Measurements from ENCODE around the gene ANXA5.

The ANXA5 gene

GRCh38 chr4:121702136-121702535, 5.4 kb upstream of the ANXA5 start:
- Histone ChIP-seq H3K4me3 (ENCODE audit: control insufficient read depth in 1 of 7, extremely low read depth in 1 of 7, insufficient read depth in 4 of 7, low read depth in 2 of 7, low read length in 6 of 7) (no peak overlapping the region), H3K36me3 (ENCODE audit: control insufficient read depth in 4 of 4, insufficient read depth in 4 of 4, low read length in 3 of 4) (no peaks in the 10 kb centered on the region), H3K4me1 (ENCODE audit: control extremely low read depth in 1 of 4, control insufficient read depth in 4 of 4, insufficient read depth in 4 of 4, low read length in 3 of 4) (peaks cover 0 to 9% (median 5%) of the 10 kb centered on the region in 4 experiments), H3K27ac (ENCODE audit: insufficient read depth in 1 of 2, low read depth in 1 of 2, low read length in 2 of 2, poor library complexity in 1 of 2, severe bottlenecking in 2 of 2) (no peak overlapping the region), H3K9me3 (ENCODE audit: control extremely low read depth in 1 of 5, control insufficient read depth in 4 of 5, insufficient read depth in 2 of 5, low read depth in 1 of 5, low read length in 4 of 5) (peaks cover 0 to 7% (median 5%) of the 10 kb centered on the region in 5 experiments), H3K27me3 (replicated peaks in 2 of 5; ENCODE audit: control insufficient read depth in 4 of 5, insufficient read depth in 5 of 5, low read length in 4 of 5) (peaks cover 0 to 12% (median 6%) of the 10 kb centered on the region in 5 experiments)
- DNase-seq: no peak
- 97% methylated on average over 4 of the region's 4 CpGs for WGBS (ENCODE audit: insufficient coverage)
- ChIA-PET CTCF (no interaction called here), POLR2A (no interaction called here)

- no peak for DNase-seq
- Histone ChIP-seq H3K4me3 (ENCODE audit: control insufficient read depth in 1 of 7, extremely low read depth in 1 of 7, insufficient read depth in 4 of 7, low read depth in 2 of 7, low read length in 6 of 7) (no peak overlapping the region), H3K27me3 (replicated peaks in 2 of 5; ENCODE audit: control insufficient read depth in 4 of 5, insufficient read depth in 5 of 5, low read length in 4 of 5) (peaks cover 0 to 12% (median 6%) of the 10 kb centered on the region in 5 experiments), H3K36me3 (ENCODE audit: control insufficient read depth in 4 of 4, insufficient read depth in 4 of 4, low read length in 3 of 4) (no peaks in the 10 kb centered on the region), H3K9me3 (ENCODE audit: control extremely low read depth in 1 of 5, control insufficient read depth in 4 of 5, insufficient read depth in 2 of 5, low read depth in 1 of 5, low read length in 4 of 5) (peaks cover 0 to 7% (median 5%) of the 10 kb centered on the region in 5 experiments), H3K27ac (ENCODE audit: insufficient read depth in 1 of 2, low read depth in 1 of 2, low read length in 2 of 2, poor library complexity in 1 of 2, severe bottlenecking in 2 of 2) (no peak overlapping the region), H3K4me1 (ENCODE audit: control extremely low read depth in 1 of 4, control insufficient read depth in 4 of 4, insufficient read depth in 4 of 4, low read length in 3 of 4) (peaks cover 3 to 13% (median 7%) of the 10 kb centered on the region in 4 experiments)
- POLR2A ChIA-PET: no interaction called here
- whole genome bisulfite sequencing (ENCODE audit: insufficient coverage): 100% methylated on average over 2 of the region's 3 CpGs
- CTCF ChIA-PET: no interaction called here
Observed at GRCh38 chr4:121701263-121701662, 4.5 kb upstream of the ANXA5 start.

GRCh38 chr4:121698236-121698671, 1.5 kb upstream of the ANXA5 start:
- ChIA-PET CTCF (no interaction called here), POLR2A (no interaction called here)
- H3K27me3 ChIP-seq (replicated peaks in 2 of 5; ENCODE audit: control insufficient read depth in 4 of 5, insufficient read depth in 5 of 5, low read length in 4 of 5): peaks cover 0 to 12% (median 6%) of the 10 kb centered on the region in 5 experiments
- DNase-seq: peak in 1 of 3 donors; percentile 14
- peaks cover 0 to 7% (median 5%) of the 10 kb centered on the region in 5 experiments for H3K9me3 ChIP-seq (ENCODE audit: control extremely low read depth in 1 of 5, control insufficient read depth in 4 of 5, insufficient read depth in 2 of 5, low read depth in 1 of 5, low read length in 4 of 5)
- H3K4me3 ChIP-seq (ENCODE audit: control insufficient read depth in 1 of 7, extremely low read depth in 1 of 7, insufficient read depth in 4 of 7, low read depth in 2 of 7, low read length in 6 of 7): no peak overlapping the region
- peaks cover 4 to 19% (median 11%) of the 10 kb centered on the region in 4 experiments for H3K4me1 ChIP-seq (ENCODE audit: control extremely low read depth in 1 of 4, control insufficient read depth in 4 of 4, insufficient read depth in 4 of 4, low read length in 3 of 4)
- H3K27ac ChIP-seq (ENCODE audit: insufficient read depth in 1 of 2, low read depth in 1 of 2, low read length in 2 of 2, poor library complexity in 1 of 2, severe bottlenecking in 2 of 2): no peak overlapping the region
- WGBS (ENCODE audit: insufficient coverage): 73% methylated on average over 3 of the region's 5 CpGs
- no peaks in the 10 kb centered on the region for H3K36me3 ChIP-seq (ENCODE audit: control insufficient read depth in 4 of 4, insufficient read depth in 4 of 4, low read length in 3 of 4)

- CTCF ChIA-PET: interaction anchor here (0.8 to 1.3 kb wide), 4 partner anchors 14 to 34 kb away, joined by 3 to 5 read pairs (median 4); no protein-coding TSS in a partner anchor
- H3K9me3 ChIP-seq (ENCODE audit: control extremely low read depth in 1 of 5, control insufficient read depth in 4 of 5, insufficient read depth in 2 of 5, low read depth in 1 of 5, low read length in 4 of 5): peaks cover 0 to 7% (median 5%) of the 10 kb centered on the region in 5 experiments
- peaks cover 0 to 12% (median 6%) of the 10 kb centered on the region in 5 experiments for H3K27me3 ChIP-seq (replicated peaks in 2 of 5; ENCODE audit: control insufficient read depth in 4 of 5, insufficient read depth in 5 of 5, low read length in 4 of 5)
- peaks cover 4 to 19% (median 11%) of the 10 kb centered on the region in 4 experiments for H3K4me1 ChIP-seq (ENCODE audit: control extremely low read depth in 1 of 4, control insufficient read depth in 4 of 4, insufficient read depth in 4 of 4, low read length in 3 of 4)
- peak in 2 of 3 donors; percentile 38 to 50 for DNase-seq
- H3K36me3 ChIP-seq (ENCODE audit: control insufficient read depth in 4 of 4, insufficient read depth in 4 of 4, low read length in 3 of 4): no peaks in the 10 kb centered on the region
- no peak overlapping the region for H3K27ac ChIP-seq (ENCODE audit: insufficient read depth in 1 of 2, low read depth in 1 of 2, low read length in 2 of 2, poor library complexity in 1 of 2, severe bottlenecking in 2 of 2)
- 26% methylated on average over 6 of the region's 9 CpGs for WGBS (ENCODE audit: insufficient coverage)
- POLR2A ChIA-PET: interaction anchor here (0.6 kb wide), 1 partner anchor 11 kb away, joined by 3 read pairs; no protein-coding TSS in a partner anchor
- H3K4me3 ChIP-seq (ENCODE audit: control insufficient read depth in 1 of 7, extremely low read depth in 1 of 7, insufficient read depth in 4 of 7, low read depth in 2 of 7, low read length in 6 of 7): peak overlapping the region in 6 of 7 experiments; percentile 72 to 94 (median 84)
Observed at GRCh38 chr4:121697564-121697963, 784 bp upstream of the ANXA5 start.

- peaks cover 0 to 12% (median 4%) of the 10 kb centered on the region in 5 experiments for H3K27me3 ChIP-seq (replicated peaks in 2 of 5; ENCODE audit: control insufficient read depth in 4 of 5, insufficient read depth in 5 of 5, low read length in 4 of 5)
- POLR2A ChIA-PET: interaction anchor here (0.8 to 1.0 kb wide), 2 partner anchors 14 to 29 kb away, joined by 3 read pairs; no protein-coding TSS in a partner anchor
- H3K4me3 ChIP-seq (ENCODE audit: control insufficient read depth in 1 of 7, extremely low read depth in 1 of 7, insufficient read depth in 4 of 7, low read depth in 2 of 7, low read length in 6 of 7): peak overlapping the region; percentile 70 to 94 (median 84)
- peak overlapping the region; percentile 5 to 65 for H3K27ac ChIP-seq (ENCODE audit: insufficient read depth in 1 of 2, low read depth in 1 of 2, low read length in 2 of 2, poor library complexity in 1 of 2, severe bottlenecking in 2 of 2)
- H3K36me3 ChIP-seq (ENCODE audit: control insufficient read depth in 4 of 4, insufficient read depth in 4 of 4, low read length in 3 of 4): no peaks in the 10 kb centered on the region
- peaks cover 0 to 5% (median 0%) of the 10 kb centered on the region in 5 experiments for H3K9me3 ChIP-seq (ENCODE audit: control extremely low read depth in 1 of 5, control insufficient read depth in 4 of 5, insufficient read depth in 2 of 5, low read depth in 1 of 5, low read length in 4 of 5)
- peak; percentile 68 to 86 (median 77) for DNase-seq
- WGBS (ENCODE audit: insufficient coverage): 0% methylated on average over 25 of the region's 26 CpGs
- peaks cover 4 to 19% (median 11%) of the 10 kb centered on the region in 4 experiments for H3K4me1 ChIP-seq (ENCODE audit: control extremely low read depth in 1 of 4, control insufficient read depth in 4 of 4, insufficient read depth in 4 of 4, low read length in 3 of 4)
- CTCF ChIA-PET: interaction anchor here (0.6 to 1.3 kb wide), 3 partner anchors 9 to 1464 kb away, joined by 3 to 4 read pairs (median 3); no protein-coding TSS in a partner anchor
Observed at GRCh38 chr4:121696170-121696580, 605 bp downstream of the ANXA5 start.

GRCh38 chr4:121693886-121694285, 2.9 kb downstream of the ANXA5 start:
- Histone ChIP-seq H3K4me3 (ENCODE audit: control insufficient read depth in 1 of 7, extremely low read depth in 1 of 7, insufficient read depth in 4 of 7, low read depth in 2 of 7, low read length in 6 of 7) (no peak overlapping the region), H3K27ac (ENCODE audit: insufficient read depth in 1 of 2, low read depth in 1 of 2, low read length in 2 of 2, poor library complexity in 1 of 2, severe bottlenecking in 2 of 2) (no peak overlapping the region), H3K9me3 (ENCODE audit: control extremely low read depth in 1 of 5, control insufficient read depth in 4 of 5, insufficient read depth in 2 of 5, low read depth in 1 of 5, low read length in 4 of 5) (peaks cover 0 to 5% (median 0%) of the 10 kb centered on the region in 5 experiments), H3K27me3 (replicated peaks in 2 of 5; ENCODE audit: control insufficient read depth in 4 of 5, insufficient read depth in 5 of 5, low read length in 4 of 5) (peaks cover 0 to 10% (median 4%) of the 10 kb centered on the region in 5 experiments), H3K36me3 (ENCODE audit: control insufficient read depth in 4 of 4, insufficient read depth in 4 of 4, low read length in 3 of 4) (no peaks in the 10 kb centered on the region), H3K4me1 (ENCODE audit: control extremely low read depth in 1 of 4, control insufficient read depth in 4 of 4, insufficient read depth in 4 of 4, low read length in 3 of 4) (peaks cover 4 to 19% (median 11%) of the 10 kb centered on the region in 4 experiments)
- ChIA-PET POLR2A (no interaction called here), CTCF (interaction anchor here (1.0 kb wide), 1 partner anchor 19 kb away, joined by 3 read pairs; no protein-coding TSS in a partner anchor)
- WGBS (ENCODE audit: insufficient coverage): no CpG with 5 or more reads among the region's 4 CpGs
- no peak for DNase-seq

- Histone ChIP-seq H3K9me3 (ENCODE audit: control extremely low read depth in 1 of 5, control insufficient read depth in 4 of 5, insufficient read depth in 2 of 5, low read depth in 1 of 5, low read length in 4 of 5) (peaks cover 0 to 2% (median 0%) of the 10 kb centered on the region in 5 experiments), H3K27me3 (replicated peaks in 2 of 5; ENCODE audit: control insufficient read depth in 4 of 5, insufficient read depth in 5 of 5, low read length in 4 of 5) (peaks cover 0 to 7% (median 4%) of the 10 kb centered on the region in 5 experiments), H3K4me3 (ENCODE audit: control insufficient read depth in 1 of 7, extremely low read depth in 1 of 7, insufficient read depth in 4 of 7, low read depth in 2 of 7, low read length in 6 of 7) (no peak overlapping the region), H3K27ac (ENCODE audit: insufficient read depth in 1 of 2, low read depth in 1 of 2, low read length in 2 of 2, poor library complexity in 1 of 2, severe bottlenecking in 2 of 2) (no peak overlapping the region), H3K36me3 (ENCODE audit: control insufficient read depth in 4 of 4, insufficient read depth in 4 of 4, low read length in 3 of 4) (no peaks in the 10 kb centered on the region), H3K4me1 (ENCODE audit: control extremely low read depth in 1 of 4, control insufficient read depth in 4 of 4, insufficient read depth in 4 of 4, low read length in 3 of 4) (peaks cover 4 to 19% (median 13%) of the 10 kb centered on the region in 4 experiments)
- CTCF ChIA-PET: interaction anchor here (1.0 kb wide), 1 partner anchor 19 kb away, joined by 3 read pairs; no protein-coding TSS in a partner anchor
- no peak for DNase-seq
- POLR2A ChIA-PET: no interaction called here
- 92% methylated on average over 2 of the region's 2 CpGs for WGBS (ENCODE audit: insufficient coverage)
Observed at GRCh38 chr4:121693450-121693849, 3.3 kb downstream of the ANXA5 start.
